DMS79 (cell line): Measurements from ENCODE around the gene MZB1.
"Not testable (repeated sequence)": the region's sequence is repeated elsewhere in the genome, so short reads cannot be mapped to it uniquely, and the experiment has no call there.

Experiments used
- DNase-seq: peaks from one replicate; lab custom pipeline; 2025; lab: John Stamatoyannopoulos, UW

Gene MZB1

DNA sequence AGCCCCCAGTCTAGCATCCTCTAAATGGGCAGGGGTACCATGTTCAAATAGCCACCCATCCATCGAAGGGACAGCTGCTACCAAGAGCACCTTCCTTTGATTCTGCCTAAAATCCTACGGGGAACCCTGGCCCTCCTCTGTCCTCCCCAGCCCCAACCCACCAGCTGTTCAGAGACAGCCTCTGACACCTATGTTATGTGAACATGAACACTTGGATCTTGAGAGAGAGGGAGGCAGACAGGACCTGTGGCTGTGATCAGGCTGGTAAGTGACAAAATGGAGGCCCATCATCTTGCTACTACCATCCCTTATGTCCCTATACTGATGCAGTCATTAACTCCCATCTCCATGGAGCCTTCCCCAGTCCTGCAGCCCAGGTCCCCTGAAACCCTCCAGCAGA lies 14.8 kb downstream of the MZB1 start:
- no peak for DNase-seq

DNA sequence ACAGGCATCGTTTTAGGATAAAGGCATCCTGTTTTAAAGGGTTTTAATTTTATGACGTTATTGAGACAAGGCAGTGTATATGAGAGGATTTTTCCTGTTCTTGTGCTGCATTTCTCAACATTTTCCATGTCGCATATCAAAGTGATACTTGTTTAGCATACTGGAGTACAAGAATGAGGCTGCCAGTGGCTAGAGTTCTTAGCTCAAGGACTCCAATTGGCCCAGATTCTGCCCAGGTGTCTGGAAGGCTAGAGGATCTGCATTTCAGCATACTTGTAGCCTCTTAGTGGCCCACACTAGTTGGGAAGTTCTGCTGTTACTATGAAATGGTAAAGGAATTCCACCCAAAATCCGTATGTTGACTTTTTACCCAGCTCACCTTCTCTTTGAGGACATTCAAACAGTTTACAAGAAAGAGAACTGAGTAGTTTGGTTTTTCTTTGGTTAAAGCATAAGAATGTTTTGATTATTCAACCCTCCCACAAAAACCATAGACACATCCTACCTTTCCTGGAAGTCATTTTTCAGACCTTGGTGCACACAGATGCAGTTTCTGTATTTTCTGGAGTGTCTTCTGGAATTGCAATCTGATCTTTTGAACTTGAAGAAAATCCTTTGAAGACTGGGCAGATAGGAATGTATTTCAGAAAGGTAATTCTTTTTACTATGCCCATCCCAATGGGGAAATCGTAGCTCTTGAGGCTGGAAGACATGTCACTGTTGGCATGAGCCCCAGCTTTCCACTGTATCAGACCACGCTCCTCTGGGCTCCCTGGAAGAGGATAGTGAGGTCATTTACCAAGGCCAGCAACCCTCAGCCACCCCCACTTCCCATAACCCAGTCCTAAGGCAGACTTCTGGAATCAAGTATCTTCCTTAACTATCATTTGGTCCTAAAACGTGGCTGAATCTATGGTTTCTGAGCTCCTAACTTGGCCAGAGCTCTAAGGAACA lies 18.0 kb downstream of the MZB1 start:
- DNase-seq, result no peak

DNA sequence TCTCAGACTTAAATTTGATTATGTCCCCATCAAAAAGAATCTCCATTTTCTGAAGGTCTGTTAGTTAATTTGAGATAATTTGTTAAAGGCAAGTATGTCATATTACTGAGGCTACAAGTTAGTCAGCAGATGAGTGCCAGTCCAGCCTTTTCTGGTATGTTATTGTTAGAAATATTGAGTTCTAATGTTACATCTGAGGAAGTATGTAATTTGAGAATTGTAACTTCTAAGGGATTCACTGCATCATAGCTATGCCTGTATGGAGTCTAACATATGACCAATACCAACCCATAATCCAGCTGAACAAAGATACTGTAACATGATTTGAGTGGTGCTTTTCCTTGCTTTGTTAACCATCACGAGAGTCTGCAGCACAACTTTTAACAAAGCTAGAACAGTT lies 20.5 kb downstream of the MZB1 start:
- no peak for DNase-seq

DNA sequence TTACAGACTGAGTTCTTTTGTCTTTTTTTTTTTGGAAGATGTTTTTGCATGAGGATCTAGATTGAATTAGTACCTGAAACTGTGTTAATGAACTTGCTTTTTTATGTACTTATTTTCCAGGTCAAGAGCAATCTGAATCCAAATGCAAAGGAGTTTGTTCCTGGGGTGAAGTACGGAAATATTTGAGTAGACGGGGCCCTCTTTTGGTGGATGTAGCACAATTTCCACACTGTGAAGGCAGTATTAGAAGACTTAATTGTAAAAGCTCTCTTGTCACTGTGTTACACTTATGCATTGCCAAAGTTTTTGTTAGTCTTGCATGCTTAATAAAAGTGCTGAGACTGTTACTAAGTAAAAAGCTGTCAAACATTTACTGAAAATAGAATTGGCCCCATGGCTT lies 21.1 kb downstream of the MZB1 start:
- DNase-seq, result no peak

DNA sequence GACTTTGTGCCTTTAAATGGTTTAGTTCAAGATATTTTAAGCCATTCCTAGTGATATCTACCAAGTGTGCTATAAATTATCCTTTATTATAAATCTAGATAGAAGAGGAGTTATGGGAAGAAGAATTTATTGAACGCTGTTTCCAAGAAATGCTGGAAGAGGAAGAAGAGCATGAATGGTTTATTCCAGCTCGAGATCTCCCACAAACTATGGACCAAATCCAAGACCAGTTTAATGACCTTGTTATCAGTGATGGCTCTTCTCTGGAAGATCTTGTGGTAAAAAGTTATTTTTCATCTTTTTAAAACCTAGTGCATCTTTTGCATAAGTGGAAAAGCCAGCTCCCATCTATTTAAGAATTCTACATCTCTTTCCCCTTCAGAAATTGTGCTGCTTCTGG lies 25.2 kb downstream of the MZB1 start:
- DNase-seq, result no peak

DNA sequence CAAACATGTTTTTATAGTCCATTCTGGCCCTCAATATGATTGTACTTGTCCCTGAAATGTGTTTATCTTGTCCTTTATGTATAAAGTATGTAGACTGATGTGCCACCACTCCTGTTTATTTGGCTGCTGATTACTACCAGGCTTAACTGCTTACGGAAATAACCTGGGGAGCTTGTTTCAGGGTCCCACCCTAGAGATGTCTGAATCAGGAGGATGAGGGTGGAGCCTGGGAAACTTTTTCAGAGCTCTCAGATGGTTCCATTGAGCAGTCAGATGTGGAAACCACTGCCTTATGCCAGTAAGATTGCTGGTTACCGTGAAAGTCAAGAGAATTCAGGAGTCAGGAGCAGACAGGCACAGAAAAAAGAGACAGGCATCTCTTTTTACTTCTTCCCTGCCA lies 25.8 kb downstream of the MZB1 start:
- no peak for DNase-seq

DNA sequence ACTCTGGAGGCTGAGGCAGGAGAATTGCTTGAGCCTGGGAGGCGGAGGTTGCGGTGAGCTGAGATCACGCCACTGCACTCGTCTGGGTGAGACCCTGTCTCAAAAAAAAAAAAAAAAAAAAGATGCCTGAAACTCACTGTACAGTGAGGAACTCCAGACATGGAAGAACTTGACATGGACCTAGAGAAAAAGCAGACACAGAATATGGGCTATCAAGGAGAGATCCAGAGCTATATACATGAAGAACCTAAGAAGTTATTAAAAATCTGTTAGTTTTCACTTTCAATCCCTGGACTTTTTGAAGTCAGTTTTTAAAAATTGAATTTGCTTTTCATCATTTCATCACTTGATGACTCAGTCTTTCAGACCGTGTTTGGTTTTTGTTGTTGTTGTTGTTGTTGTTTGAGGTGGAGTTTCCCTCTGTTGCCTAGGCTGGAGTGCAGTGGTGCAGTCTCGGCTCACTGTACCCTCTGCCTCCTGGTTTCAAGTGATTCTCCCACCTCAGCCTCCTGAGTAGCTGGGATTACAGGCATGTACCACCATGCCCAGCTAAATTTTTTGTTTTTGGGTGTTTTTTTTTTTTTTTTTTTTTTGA lies 27.8 kb downstream of the MZB1 start:
- no peak for DNase-seq

DNA sequence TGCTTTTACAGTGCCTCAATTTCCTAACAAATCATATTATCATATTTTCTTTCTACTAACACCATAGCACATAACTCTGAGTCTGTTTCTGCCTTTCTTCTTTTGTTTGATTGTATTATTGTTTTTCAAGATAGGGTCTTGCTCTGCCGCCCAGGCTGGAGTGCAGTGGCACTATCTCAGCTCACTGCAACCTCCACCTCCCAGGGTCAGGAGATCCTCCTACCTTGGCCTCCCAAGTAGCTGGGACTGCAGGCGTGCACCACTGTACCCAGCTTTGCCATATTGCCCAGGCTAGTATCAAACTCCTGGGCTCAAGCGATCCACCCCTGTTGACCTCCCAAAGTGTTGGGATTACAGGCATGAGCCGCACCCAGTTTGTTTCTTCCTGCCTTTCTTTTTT lies 29.3 kb downstream of the MZB1 start:
- DNase-seq, result no peak

DNA sequence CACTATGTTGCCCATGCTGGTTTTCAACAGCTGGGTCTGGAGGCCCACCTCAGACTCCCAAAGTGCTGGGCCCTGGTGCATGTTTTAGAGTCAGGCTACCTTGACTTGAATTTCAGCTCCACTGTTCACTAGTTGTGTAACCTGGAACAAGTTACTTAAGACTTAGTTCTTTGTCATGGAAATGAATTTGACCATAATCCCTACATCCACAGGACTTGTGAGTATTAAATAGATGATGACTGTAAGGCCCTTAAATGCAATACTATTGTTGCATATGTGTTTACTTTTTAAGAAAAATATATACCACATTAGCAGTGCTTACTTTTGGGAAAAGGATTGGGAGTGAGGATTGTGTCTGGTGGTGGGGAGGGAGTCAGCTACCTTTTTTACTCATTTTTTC lies 31.6 kb downstream of the MZB1 start:
- no peak for DNase-seq

DNA sequence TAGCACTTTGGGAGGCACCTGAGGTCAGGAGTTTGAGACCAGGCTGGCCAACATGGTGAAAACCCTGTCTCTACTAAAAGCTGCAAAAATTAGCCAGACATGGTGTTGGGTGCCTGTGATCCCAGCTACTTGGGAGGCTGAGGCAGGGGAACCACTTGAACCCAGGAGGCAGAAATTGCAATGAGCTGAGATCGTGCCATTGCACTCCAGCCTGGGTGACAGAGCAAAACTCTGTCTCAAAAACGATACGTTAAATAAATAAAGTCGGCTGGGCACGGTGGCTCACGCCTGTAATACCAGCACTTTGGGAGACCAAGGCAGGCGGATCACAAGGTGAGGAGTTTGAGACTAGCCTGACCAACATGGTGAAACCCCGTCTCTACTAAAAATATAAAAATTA lies 33.8 kb downstream of the MZB1 start:
- DNase-seq, result not testable (repeated sequence)

DNA sequence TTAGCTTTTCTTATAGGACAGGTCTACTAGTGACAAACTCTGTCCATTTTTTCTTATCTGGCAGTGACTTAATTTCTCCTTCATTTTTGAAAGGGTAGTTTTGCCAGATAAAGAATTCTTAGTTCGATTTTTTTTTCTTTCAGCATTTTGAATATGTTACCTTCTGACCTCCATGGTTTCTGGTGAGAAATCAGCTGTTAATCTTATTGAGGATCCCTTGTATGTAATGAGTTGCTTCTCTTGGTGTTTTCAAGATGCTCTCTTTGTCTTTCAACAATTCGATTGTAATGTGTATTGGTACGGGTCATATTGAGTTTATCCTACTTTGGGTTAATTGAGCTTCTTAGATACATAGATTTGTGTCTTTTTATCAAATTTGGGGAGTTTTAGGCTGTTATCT lies 35.5 kb downstream of the MZB1 start:
- DNase-seq, result no peak

DNA sequence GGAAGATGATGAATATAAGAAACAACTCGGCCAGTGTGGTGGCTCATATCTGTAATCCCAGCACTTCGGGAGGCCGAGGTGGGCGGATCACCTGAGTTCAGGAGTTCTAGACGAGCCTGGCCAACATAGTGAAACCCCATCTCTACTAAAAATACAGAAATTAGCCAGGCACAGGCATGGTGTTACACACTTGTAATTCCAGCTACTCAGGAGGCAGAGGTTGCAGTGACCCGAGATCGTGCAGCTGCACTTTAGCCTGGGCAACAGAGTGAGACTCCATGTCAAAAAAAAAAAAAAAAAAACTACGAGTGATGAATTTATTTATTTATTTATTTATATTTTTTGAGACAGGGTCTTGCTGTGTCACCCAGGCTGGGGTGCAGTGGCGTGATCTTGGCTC lies 41.9 kb downstream of the MZB1 start:
- DNase-seq, result not testable (repeated sequence)

DNA sequence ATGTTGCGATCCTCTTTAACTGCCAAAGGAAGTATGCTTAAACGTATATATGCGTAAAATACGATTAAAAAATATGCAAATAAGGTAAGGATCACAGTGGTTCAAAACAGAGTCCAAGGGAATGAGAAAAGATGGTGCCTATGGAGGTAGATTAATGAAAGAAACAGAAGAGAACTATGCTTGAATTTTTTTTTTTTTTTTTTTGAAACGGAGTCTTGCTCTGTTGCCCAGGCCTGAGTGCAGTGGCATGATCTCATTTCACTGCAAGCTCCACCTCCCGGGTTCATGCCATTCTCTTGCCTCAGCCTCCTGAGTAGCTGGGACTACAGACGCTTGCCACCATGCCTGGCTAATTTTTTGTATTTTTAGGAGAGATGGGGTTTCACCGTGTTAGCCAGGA lies 44.3 kb downstream of the MZB1 start:
- DNase-seq, result not testable (repeated sequence)

DNA sequence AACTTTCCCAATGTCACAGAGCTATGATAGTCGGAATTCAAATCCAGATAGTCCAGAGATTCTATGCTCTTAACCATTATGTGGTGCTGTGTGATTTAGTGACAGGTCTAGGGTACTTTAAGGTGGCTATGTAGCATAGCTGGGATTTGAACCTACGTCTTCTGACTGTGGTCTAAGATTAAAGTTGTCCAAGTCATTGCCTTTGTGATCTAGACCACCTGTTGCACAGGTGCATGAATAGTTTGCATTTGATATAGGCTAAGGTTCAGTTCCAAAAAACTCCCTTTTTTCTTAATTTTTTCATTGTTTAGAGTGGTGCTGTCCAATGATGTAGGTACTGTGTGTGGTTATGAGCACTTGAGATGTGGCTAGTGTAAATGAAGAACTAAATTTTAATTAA lies 45.5 kb downstream of the MZB1 start:
- no peak for DNase-seq

DNA sequence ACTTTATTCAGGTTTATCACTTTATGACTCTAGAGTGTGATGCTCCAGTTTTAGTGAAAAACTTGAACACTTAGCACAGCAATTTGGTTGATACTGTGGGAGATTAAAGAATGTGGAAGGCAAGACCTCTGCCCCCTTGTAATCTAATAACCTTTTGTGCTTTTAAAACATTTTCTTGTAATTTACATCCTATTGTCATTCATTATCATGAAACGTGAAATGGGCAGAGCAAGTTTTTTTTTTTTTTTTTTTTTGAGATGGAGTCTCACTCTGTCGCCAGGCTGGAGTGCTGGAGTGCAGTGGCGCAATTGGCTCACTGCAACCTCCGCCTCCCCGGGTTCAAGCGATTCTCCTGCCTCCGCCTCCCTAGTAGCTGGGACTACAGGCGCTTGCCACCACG lies 46.2 kb downstream of the MZB1 start:
- no peak for DNase-seq

DNA sequence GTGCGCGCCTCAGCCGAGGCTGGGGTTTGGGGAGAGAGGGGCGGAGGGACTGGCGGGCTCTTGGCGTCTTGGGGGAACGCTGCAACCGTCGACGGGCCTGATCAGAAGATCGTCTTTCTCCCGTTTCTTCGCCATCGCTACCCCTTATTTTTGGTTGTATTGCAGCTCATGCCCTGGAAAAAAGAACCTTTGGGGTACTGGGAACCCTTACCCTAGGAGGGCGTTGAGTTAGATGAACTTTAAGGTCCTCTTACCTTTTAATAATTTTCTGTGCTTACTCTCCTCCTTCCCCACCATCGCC lies 47.3 kb downstream of the MZB1 start:
- no peak for DNase-seq

DNA sequence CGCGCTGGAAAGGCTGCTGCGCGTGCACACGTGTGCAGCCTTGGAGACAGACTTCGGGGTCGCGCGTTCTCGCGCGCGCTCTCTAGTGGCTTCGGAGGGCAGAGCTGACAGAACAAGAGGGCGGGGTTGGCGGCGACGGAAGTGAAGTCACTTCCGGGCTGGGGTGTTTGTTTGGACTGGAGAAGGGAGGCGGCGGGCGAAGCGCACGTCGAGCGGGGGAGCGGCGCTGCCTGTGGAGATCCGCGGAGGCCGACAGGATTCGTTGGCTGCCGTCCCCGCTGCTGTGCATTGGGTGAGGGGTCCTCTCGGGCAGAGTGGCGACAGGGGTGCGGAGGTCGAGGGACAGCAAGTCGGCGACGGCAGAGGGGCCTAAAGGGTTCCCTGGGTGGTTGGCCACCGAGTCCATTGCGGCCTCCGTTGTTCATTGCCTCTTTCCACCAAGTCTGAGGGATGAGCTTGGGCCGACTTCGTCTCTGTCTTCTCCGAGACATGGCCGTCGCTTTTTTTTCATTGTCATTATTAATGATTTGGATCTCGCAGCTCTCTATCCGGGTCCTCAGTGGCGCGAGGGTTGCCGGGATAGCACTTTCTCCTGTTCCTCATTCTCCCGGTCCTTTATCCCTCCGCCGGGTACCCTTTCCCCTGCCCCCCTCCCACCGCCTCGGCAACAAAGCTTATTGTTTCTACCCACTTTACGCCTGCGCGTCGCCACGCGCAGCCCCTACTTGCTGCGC lies 47.9 kb downstream of the MZB1 start, which contains the start of gene PAIP2:
Gene PAIP2, plus strand, starts transcription at position 166 of the 734 bp plus-strand sequence. CDS start 21,931 bp downstream, outside the sequence.
- peak; percentile 69 for DNase-seq

DNA sequence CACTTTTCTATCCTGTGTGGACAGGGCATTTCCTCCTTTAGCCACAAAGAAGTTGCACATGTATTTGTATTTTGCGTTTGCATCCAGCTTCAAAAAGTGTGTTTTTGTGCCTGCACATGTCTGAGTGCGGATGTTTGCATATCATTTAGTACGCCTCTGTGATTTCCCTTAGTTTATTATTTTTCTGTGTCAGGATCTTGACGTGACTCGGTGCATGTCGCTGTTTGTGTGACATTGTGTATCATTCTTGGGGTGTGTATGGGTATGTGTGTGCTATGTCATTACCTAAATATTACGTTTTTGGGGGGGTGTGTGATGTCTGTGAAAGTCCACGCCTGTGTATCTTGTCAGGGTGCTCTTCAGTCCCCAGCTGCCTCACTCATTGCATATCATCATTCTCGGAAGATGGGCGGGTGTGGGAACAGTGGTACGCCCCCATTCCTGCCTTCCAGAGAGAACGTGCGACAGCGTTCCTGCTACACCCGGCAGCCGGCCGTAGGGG lies 48.5 kb downstream of the MZB1 start:
- no peak for DNase-seq

DNA sequence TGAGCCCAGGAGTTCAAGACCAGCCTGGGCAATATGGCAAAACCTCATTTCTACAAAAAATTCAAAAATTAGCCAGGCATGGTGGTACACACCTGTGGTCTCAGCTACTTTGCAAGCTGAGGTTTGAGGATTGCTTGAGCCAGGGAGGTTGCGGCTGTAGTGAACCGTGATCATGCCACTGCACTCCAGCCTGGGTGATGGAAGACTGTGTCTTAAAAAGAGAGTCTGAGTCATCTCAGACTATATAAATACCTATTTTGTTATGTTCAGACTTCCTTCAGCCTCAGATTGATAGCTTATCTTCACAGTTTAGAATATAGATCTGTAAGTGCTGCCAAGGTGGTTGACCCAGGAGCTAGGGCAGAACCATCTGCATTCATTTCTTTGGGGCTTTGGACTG lies 49.7 kb downstream of the MZB1 start:
- DNase-seq, result no peak
